Esophagus (tissue), 2 donors: ENCODE measurements around the gene RNF4. TPM values are rescaled to one million over a fixed set of nuclear protein-coding genes. Genes with fewer than 3 reads are reported as not detected.

Source experiments
- H3K27ac ChIP-seq, 2 donors: one replicate each; pipeline ENCODE4 v1.5.1; 2013; ENCODE audit warnings: low read depth in 2 of 2, mild to moderate bottlenecking in 2 of 2, inconsistent platforms in 1 of 2, low read length in 1 of 2, moderate library complexity in 1 of 2
- H3K27me3 ChIP-seq, 2 donors: one replicate each; pipeline ENCODE4 v1.6.1; 2013; ENCODE audit warnings: low read length in 2 of 2, control low read depth in 1 of 2, mild to moderate bottlenecking in 1 of 2; ENCODE audit not compliant: insufficient read depth in 2 of 2, control insufficient read depth in 1 of 2
- H3K36me3 ChIP-seq, 2 donors: one replicate each; pipeline ENCODE4 v1.6.1; 2013; ENCODE audit warnings: low read length in 1 of 2; ENCODE audit not compliant: control insufficient read depth in 2 of 2, insufficient read depth in 2 of 2
- H3K4me1 ChIP-seq, 2 donors: one replicate each; pipeline ENCODE4 v1.6.1; 2013; ENCODE audit warnings: low read length in 1 of 2; ENCODE audit not compliant: control insufficient read depth in 2 of 2, insufficient read depth in 2 of 2
- H3K4me3 ChIP-seq, 2 donors: one replicate each; pipeline ENCODE4 v1.5.1; 2013; ENCODE audit warnings: low read length in 2 of 2, mild to moderate bottlenecking in 2 of 2, low read depth in 1 of 2, moderate library complexity in 1 of 2
- H3K9me3 ChIP-seq, 2 donors: one replicate each; pipeline ENCODE4 v1.6.1; 2013; ENCODE audit warnings: mild to moderate bottlenecking in 2 of 2, low read depth in 1 of 2, low read length in 1 of 2, moderate library complexity in 1 of 2; ENCODE audit not compliant: control insufficient read depth in 2 of 2, insufficient read depth in 1 of 2
- WGBS, 2 donors: extraction: QIAGEN DNeasy Blood & Tissue Kit; methylation state at CpG; one replicate each; pipeline ENCODE4 v1.1.7; 2013; 5-methylcytosine and 5-hydroxymethylcytosine counted together
- polyA plus RNA-seq, 2 donors: library from polyadenylated mRNA; stranded (reverse); fragments of 200-250 nt; gene quantifications; one replicate each; pipeline ENCODE4 v1.2.3, GENCODE V29; 2013
- donor health status: healthy with polysubstance abuse.
- donor health status: Bipolar disorder and iron deficiency.

Gene RNF4
- polyA plus RNA-seq, 2 donors = 14.3 to 18.3 TPM

GRCh38 chr4:2469192-2469984, 482 bp downstream of the RNF4 start:
- no peaks in the 10 kb centered on the region for H3K27me3 ChIP-seq
- peaks cover 0 to 2% of the 10 kb centered on the region in 2 donors for H3K9me3 ChIP-seq
- no peaks in the 10 kb centered on the region for H3K36me3 ChIP-seq
- peak overlapping the region; percentile 89 to 98 for H3K4me3 ChIP-seq
- H3K4me1 ChIP-seq = peaks cover 0 to 4% of the 10 kb centered on the region in 2 donors
- 0 to 1% methylated on average over 77 to 78 of the region's 78 CpGs for WGBS, 2 donors
- peak overlapping the region; percentile 90 to 93 for H3K27ac ChIP-seq

GRCh38 chr4:2470791-2471190, 1.9 kb downstream of the RNF4 start:
- H3K27me3 ChIP-seq = no peaks in the 10 kb centered on the region
- peaks cover 0 to 2% of the 10 kb centered on the region in 2 donors for H3K9me3 ChIP-seq
- no peak overlapping the region for H3K27ac ChIP-seq
- H3K36me3 ChIP-seq = no peaks in the 10 kb centered on the region
- no peak overlapping the region for H3K4me3 ChIP-seq
- whole genome bisulfite sequencing, 2 donors = 72 to 76% methylated on average over 7 of the region's 7 CpGs
- H3K4me1 ChIP-seq = peaks cover 0 to 4% of the 10 kb centered on the region in 2 donors

GRCh38 chr4:2472187-2472586, 3.3 kb downstream of the RNF4 start:
- Histone ChIP-seq H3K4me3 (no peak overlapping the region), H3K9me3 (peaks cover 0 to 2% of the 10 kb centered on the region in 2 donors), H3K36me3 (no peaks in the 10 kb centered on the region), H3K27ac (no peak overlapping the region), H3K27me3 (no peaks in the 10 kb centered on the region), H3K4me1 (peaks cover 0 to 8% of the 10 kb centered on the region in 2 donors)
- WGBS, 2 donors = 93 to 94% methylated on average over 4 of the region's 4 CpGs

GRCh38 chr4:2478229-2478628, 9.3 kb downstream of the RNF4 start:
- H3K9me3 ChIP-seq = no peaks in the 10 kb centered on the region
- H3K36me3 ChIP-seq = no peaks in the 10 kb centered on the region
- 33 to 39% methylated on average over 3 of the region's 3 CpGs for WGBS, 2 donors
- no peak overlapping the region for H3K27ac ChIP-seq
- peaks cover 11 to 21% of the 10 kb centered on the region in 2 donors for H3K4me1 ChIP-seq
- no peaks in the 10 kb centered on the region for H3K27me3 ChIP-seq
- H3K4me3 ChIP-seq = no peak overlapping the region

GRCh38 chr4:2480649-2481048, 11.7 kb downstream of the RNF4 start:
- Histone ChIP-seq H3K4me3 (no peak overlapping the region), H3K4me1 (peaks cover 11 to 21% of the 10 kb centered on the region in 2 donors), H3K27ac (no peak overlapping the region), H3K27me3 (no peaks in the 10 kb centered on the region), H3K9me3 (no peaks in the 10 kb centered on the region), H3K36me3 (no peaks in the 10 kb centered on the region)
- 88 to 92% methylated on average over 5 of the region's 5 CpGs for WGBS, 2 donors

- Histone ChIP-seq H3K27ac (peak overlapping the region; percentile 11 to 66), H3K4me1 (peaks cover 13 to 18% of the 10 kb centered on the region in 2 donors), H3K36me3 (no peaks in the 10 kb centered on the region), H3K4me3 (no peak overlapping the region), H3K9me3 (no peaks in the 10 kb centered on the region), H3K27me3 (no peaks in the 10 kb centered on the region)
- 63 to 87% methylated on average over 4 of the region's 4 CpGs for WGBS, 2 donors
Measured at GRCh38 chr4:2482192-2482591, 13.3 kb downstream of the RNF4 start.

- 7 to 17% methylated on average over 3 of the region's 3 CpGs for WGBS, 2 donors
- Histone ChIP-seq H3K4me1 (peaks cover 13 to 18% of the 10 kb centered on the region in 2 donors), H3K4me3 (no peak overlapping the region), H3K27ac (peak overlapping the region; percentile 25 to 66), H3K36me3 (no peaks in the 10 kb centered on the region), H3K27me3 (no peaks in the 10 kb centered on the region), H3K9me3 (no peaks in the 10 kb centered on the region)
Measured at GRCh38 chr4:2482693-2483092, 13.8 kb downstream of the RNF4 start.

GRCh38 chr4:2483237-2483636, 14.3 kb downstream of the RNF4 start:
- Histone ChIP-seq H3K4me1 (peaks cover 12 to 17% of the 10 kb centered on the region in 2 donors), H3K27me3 (no peaks in the 10 kb centered on the region), H3K9me3 (no peaks in the 10 kb centered on the region), H3K36me3 (no peaks in the 10 kb centered on the region), H3K27ac (peak overlapping the region; percentile 25 to 72), H3K4me3 (no peak overlapping the region)
- 79 to 92% methylated on average over 3 of the region's 3 CpGs for WGBS, 2 donors

- WGBS, 2 donors = 81 to 85% methylated on average over 6 of the region's 6 CpGs
- H3K27ac ChIP-seq = no peak overlapping the region
- H3K4me1 ChIP-seq = peaks cover 9 to 13% of the 10 kb centered on the region in 2 donors
- no peak overlapping the region for H3K4me3 ChIP-seq
- H3K27me3 ChIP-seq = no peaks in the 10 kb centered on the region
- no peaks in the 10 kb centered on the region for H3K9me3 ChIP-seq
- no peaks in the 10 kb centered on the region for H3K36me3 ChIP-seq
Measured at GRCh38 chr4:2484185-2484584, 15.3 kb downstream of the RNF4 start.

GRCh38 chr4:2484993-2485392, 16.1 kb downstream of the RNF4 start:
- H3K27ac ChIP-seq = peak overlapping the region in 1 of 2 donors; percentile 47
- no peaks in the 10 kb centered on the region for H3K36me3 ChIP-seq
- peaks cover 10 to 14% of the 10 kb centered on the region in 2 donors for H3K4me1 ChIP-seq
- no peak overlapping the region for H3K4me3 ChIP-seq
- H3K9me3 ChIP-seq = no peaks in the 10 kb centered on the region
- WGBS, 2 donors = 42 to 54% methylated on average over 11 of the region's 11 CpGs
- H3K27me3 ChIP-seq = no peaks in the 10 kb centered on the region
